ENCODE data around the gene OR52K2.
"Not testable (repeated sequence)": the region's sequence is repeated elsewhere in the genome, so short reads cannot be mapped to it uniquely, and the experiment has no call there.

Gene OR52K2

GRCh38 chr11:4480577-4481239, 31.6 kb downstream of the OR52K2 start:
- no peak for DNase-seq (ENCODE audit: low spot score)

DNA sequence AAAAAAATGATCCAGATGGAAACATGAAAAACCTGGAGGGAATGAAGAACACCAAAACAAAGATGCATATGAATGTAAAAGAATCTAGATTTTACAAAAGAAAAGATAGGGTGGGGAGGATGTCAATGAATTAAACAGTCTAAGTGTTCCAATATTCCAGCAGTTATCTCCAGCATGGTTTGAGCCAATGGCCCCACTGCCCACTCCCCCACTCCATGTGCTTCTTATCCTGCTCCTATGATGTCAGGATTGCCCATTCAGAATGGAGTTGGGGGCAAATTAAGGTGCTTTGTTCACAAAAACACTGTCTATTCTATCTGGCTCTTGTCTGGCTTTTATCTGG, 32.1 kb downstream of the OR52K2 start:
- no peak for DNase-seq (ENCODE audit: low spot score)

GRCh38 chr11:4482445-4482844, 33.4 kb downstream of the OR52K2 start, which contains the start of gene OR52K1:
Gene OR52K1 (plus strand): TSS chr11:4482646. CDS start chr11:4488901, 6,255 bp downstream.
- no peak for DNase-seq (ENCODE audit: low spot score)

DNA sequence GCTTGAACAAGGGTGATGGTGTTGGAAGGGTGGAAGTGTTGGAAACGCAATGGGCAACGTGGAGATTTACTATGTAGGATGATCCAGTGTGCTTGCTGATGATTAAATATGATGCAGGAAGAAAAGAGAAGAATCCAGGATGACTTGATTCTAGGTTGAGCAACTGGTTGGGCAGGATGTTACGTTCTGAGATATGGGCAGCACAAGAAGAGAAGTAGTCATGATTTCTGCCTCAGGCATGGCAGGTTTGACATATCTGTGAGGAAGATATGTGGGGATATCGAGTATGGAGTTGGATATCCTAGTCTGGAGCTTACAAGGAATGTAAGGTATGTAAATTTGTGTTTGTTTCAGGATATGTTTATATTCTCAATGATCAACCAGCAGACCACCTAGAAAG, 35.2 kb downstream of the OR52K2 start:
- DNase-seq (ENCODE audit: low spot score) = no peak

DNA sequence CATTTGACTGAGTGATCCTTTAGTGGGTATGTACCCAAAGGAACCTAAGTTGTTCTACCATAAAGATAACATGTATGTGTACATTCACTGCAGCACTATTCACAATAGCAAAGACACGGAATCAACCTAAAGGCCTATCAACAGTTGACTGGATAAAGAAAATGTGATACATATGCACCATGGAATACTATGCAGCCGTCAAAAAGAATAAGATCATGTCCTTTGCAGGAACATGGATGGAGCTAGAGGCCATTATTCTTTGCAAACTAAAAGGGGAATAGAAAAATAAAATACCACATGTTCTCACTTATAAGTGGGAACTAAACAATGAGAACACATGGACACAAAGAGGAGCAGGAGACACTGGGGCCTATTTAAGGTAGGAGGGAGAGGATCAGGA, 42.3 kb downstream of the OR52K2 start:
- DNase-seq (ENCODE audit: low spot score) = not testable (repeated sequence)

- no peak for DNase-seq (ENCODE audit: low spot score)
Measured at GRCh38 chr11:4491878-4492606, 42.9 kb downstream of the OR52K2 start.

DNA sequence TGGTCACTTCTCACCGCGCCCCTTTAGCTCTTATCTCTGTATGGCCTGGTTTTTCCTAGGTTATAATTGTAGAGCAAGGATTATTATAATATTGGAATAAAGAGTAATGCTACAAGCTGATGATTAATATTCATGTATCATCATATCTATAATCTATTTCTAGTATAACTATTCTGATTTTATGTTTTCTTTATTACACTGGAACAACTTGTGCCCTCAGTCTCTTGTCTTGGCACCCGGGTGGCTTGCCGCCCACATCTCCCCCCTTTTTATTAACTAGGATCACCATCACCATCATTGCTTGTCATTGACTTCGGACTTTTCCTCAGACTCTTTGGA, 44.4 kb downstream of the OR52K2 start:
- no peak for DNase-seq (ENCODE audit: low spot score)

DNA sequence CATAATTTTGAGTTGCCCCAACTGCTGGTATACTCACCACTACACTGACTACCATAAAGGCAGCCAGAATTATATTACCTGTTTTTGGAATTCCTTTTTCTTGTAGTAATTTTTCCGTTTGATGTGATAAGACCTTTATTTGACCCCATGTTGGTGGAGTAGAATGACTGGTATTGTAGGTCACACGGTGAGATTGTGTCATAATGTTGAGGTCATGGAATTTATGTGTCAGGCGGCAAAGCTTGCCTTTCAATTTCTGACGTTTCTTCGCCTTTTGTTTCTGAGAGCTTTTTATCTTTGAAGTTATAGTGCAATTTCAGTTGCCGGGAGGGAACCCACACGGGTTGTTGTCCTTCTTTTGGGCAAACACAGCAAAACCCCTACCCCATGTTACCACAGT, 46.4 kb downstream of the OR52K2 start:
- no peak for DNase-seq (ENCODE audit: low spot score)

GRCh38 chr11:4495986-4496385, 46.9 kb downstream of the OR52K2 start:
- no peak for DNase-seq (ENCODE audit: low spot score)

DNA sequence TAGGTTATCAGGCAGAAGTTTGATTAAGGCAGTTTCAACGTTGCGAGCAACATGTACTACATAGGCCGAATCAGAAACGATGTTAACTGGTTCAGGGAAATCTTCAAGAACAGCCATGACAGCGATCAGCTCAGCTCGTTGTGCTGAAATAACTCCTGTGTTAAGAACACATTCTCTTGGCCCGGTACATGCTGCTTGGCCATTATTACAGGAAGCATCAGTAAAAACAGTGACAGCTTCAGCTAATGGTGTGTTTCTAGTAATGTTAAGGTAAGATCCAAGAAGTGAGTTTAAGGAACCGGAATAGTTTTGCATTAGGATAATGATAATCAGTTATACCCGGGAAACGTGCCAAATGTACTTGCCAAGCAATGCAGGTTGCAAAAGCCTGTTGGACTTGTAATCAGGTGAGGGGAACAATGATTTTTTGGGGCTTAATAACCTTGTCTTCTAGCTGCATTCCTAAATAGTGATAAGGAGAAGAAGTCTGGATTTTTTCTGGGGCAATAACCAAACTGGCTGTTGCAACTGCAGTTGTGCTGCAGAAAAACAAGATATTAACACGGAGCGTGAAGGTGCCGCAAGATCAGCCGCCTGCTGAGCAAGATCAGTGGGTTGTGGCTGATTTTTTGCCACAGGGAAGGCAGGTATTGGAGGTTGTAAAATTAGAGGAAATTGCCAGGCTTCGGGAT, 47.6 kb downstream of the OR52K2 start:
- no peak for DNase-seq (ENCODE audit: low spot score)
